IMR-90 (cell line): ENCODE results near the gene SERPINA9. TPM values are rescaled to one million over a fixed set of nuclear protein-coding genes. Genes with fewer than 3 reads are reported as not detected.

Source experiments
- ATAC-seq: fragments of 200-7000 bp; cut with Tn5 transposase; 2 replicates; pipeline ENCODE4 v1.9.1; 2020; ENCODE audit warnings: low read depth, mild to moderate bottlenecking, moderate library complexity
- BruUV-seq: library from RNA; stranded (reverse); fragments of 400-500 nt; replicated peaks from 2 replicates; lab custom pipeline; 2021; lab: Mats Ljungman, UMichigan
- CTCF ChIA-PET: fragments of 300-600 bp; formaldehyde crosslinking; extraction: SDS; loops from one replicate; lab custom pipeline; 2021; ENCODE audit warnings: antibody characterized with exemption; lab: Yijun Ruan, JAX
- POLR2A ChIA-PET: fragments of 300-600 bp; sonication (Branson Sonifier 250); formaldehyde crosslinking; loops from one replicate; lab custom pipeline; 2022; ENCODE audit warnings: antibody characterized with exemption; ENCODE audit not compliant: unreplicated experiment; lab: Charles Lee
- DNase-seq: peaks from one replicate; pipeline ENCODE4 v3.0.0; 2013
- H2AFZ ChIP-seq: replicated peaks from 2 replicates; pipeline ENCODE3; 2013; ENCODE audit warnings: low read length, mild to moderate bottlenecking; ENCODE audit not compliant: poor library complexity
- H2AK5ac ChIP-seq: 2 replicates; pipeline ENCODE4 v1.6.1; 2013; ENCODE audit warnings: low read depth, low read length, inconsistent platforms
- H2AK9ac ChIP-seq: replicated peaks from 2 replicates; pipeline ENCODE3; 2013; ENCODE audit warnings: mild to moderate bottlenecking, low read depth, low read length, moderate library complexity; ENCODE audit not compliant: poor library complexity
- H2BK120ac ChIP-seq: 2 replicates; pipeline ENCODE4 v1.6.1; 2013; ENCODE audit warnings: low read depth, low read length, inconsistent platforms
- H2BK15ac ChIP-seq: 3 replicates; pipeline ENCODE4 v1.6.1; 2013; ENCODE audit warnings: low read depth, low read length, inconsistent platforms
- H2BK20ac ChIP-seq: 2 replicates; pipeline ENCODE4 v1.6.1; 2013; ENCODE audit warnings: low read depth, mild to moderate bottlenecking, inconsistent platforms, low read length, moderate library complexity
- H2BK5ac ChIP-seq: 2 replicates; pipeline ENCODE4 v1.6.1; 2013; ENCODE audit warnings: mild to moderate bottlenecking, low read depth, low read length, inconsistent platforms; ENCODE audit not compliant: poor library complexity, severe bottlenecking
- H3K14ac ChIP-seq: replicated peaks from 2 replicates; pipeline ENCODE4 v1.6.1; 2013; ENCODE audit warnings: low read depth, low read length, inconsistent platforms
- H3K18ac ChIP-seq: 2 replicates; pipeline ENCODE4 v1.6.1; 2013; ENCODE audit warnings: low read depth, low read length, control low read depth
- H3K23ac ChIP-seq: 2 replicates; pipeline ENCODE4 v1.6.1; 2013; ENCODE audit warnings: low read depth, low read length, inconsistent platforms
- H3K27ac ChIP-seq: 2 replicates; pipeline ENCODE4 v1.5.1; 2013; ENCODE audit warnings: mild to moderate bottlenecking, control low read depth, low read length; ENCODE audit not compliant: insufficient read depth
- H3K27me3 ChIP-seq: 2 replicates; pipeline ENCODE4 v1.6.1; 2013; ENCODE audit warnings: low read length; ENCODE audit not compliant: control insufficient read depth, insufficient read depth
- H3K36me3 ChIP-seq: 2 replicates; pipeline ENCODE4 v1.6.1; 2013; ENCODE audit warnings: low read length, mixed read lengths; ENCODE audit not compliant: control insufficient read depth, insufficient read depth
- H3K4ac ChIP-seq: 2 replicates; pipeline ENCODE4 v1.6.1; 2013; ENCODE audit warnings: low read depth, low read length, inconsistent platforms
- H3K4me1 ChIP-seq: 2 replicates; pipeline ENCODE4 v1.6.1; 2013; ENCODE audit warnings: low read length, mixed read lengths; ENCODE audit not compliant: control insufficient read depth, insufficient read depth
- H3K4me2 ChIP-seq: 2 replicates; pipeline ENCODE4 v1.6.1; 2013; ENCODE audit warnings: low read depth, mild to moderate bottlenecking, control low read depth, low read length, moderate library complexity
- H3K4me3 ChIP-seq: 2 replicates; pipeline ENCODE4 v1.5.1; 2013; ENCODE audit warnings: low read depth, mild to moderate bottlenecking, control low read depth, low read length, moderate library complexity; ENCODE audit not compliant: insufficient read depth
- H3K56ac ChIP-seq: 2 replicates; pipeline ENCODE4 v1.6.1; 2013; ENCODE audit warnings: low read length, inconsistent platforms; ENCODE audit not compliant: insufficient read depth; ENCODE audit errors: extremely low read depth
- H3K79me1 ChIP-seq, 2 experiments: 2 replicates each; pipeline ENCODE4 v1.6.1; 2013; ENCODE audit warnings: low read length in 2 of 2, inconsistent platforms in 1 of 2, low read depth in 1 of 2
- H3K9ac ChIP-seq: 2 replicates; pipeline ENCODE4 v1.6.1; 2013; ENCODE audit warnings: low read depth, low read length, control low read depth
- H3K9me1 ChIP-seq: 2 replicates; pipeline ENCODE4 v1.6.1; 2013; ENCODE audit warnings: low read length, inconsistent platforms; ENCODE audit not compliant: insufficient read depth
- H3K9me3 ChIP-seq: 2 replicates; pipeline ENCODE4 v1.6.1; 2013; ENCODE audit warnings: low read length; ENCODE audit not compliant: control insufficient read depth, insufficient read depth
- H4K20me1 ChIP-seq: 2 replicates; pipeline ENCODE4 v1.6.1; 2013; ENCODE audit warnings: low read length, inconsistent platforms; ENCODE audit not compliant: insufficient read depth
- H4K5ac ChIP-seq: 2 replicates; pipeline ENCODE4 v1.6.1; 2013; ENCODE audit warnings: mild to moderate bottlenecking, low read depth, low read length, control low read depth
- H4K8ac ChIP-seq, 2 experiments: 2 replicates each; pipeline ENCODE4 v1.6.1; 2013; ENCODE audit warnings: low read depth in 2 of 2, low read length in 2 of 2, control low read depth in 1 of 2, inconsistent platforms in 1 of 2
- H4K91ac ChIP-seq: 2 replicates; pipeline ENCODE4 v1.6.1; 2013; ENCODE audit warnings: low read depth, low read length, inconsistent platforms; ENCODE audit not compliant: insufficient read depth
- RAD21 ChIP-seq: IDR thresholded peaks from 2 replicates; pipeline ENCODE4 v1.6.1; 2012; ENCODE audit warnings: low read length, improper control_type of control experiment
- SMC3 ChIP-seq: fragments of 150-350 bp; IDR thresholded peaks from 2 replicates; pipeline ENCODE4 v1.6.1; 2016; ENCODE audit warnings: low read depth, mild to moderate bottlenecking, antibody characterized with exemption, low read length, moderate library complexity
- WGBS, 2 experiments: methylation state at CpG; one replicate each; pipeline versions ENCODE4 v1.1.5 to v1.1.7; 2013; ENCODE audit warnings: missing lambda C conversion rate in 2 of 2; ENCODE audit not compliant: insufficient read length in 1 of 2; ENCODE audit errors: extremely low coverage in 2 of 2; 5-methylcytosine and 5-hydroxymethylcytosine counted together
- dilution Hi-C: fragments of 300-500 bp; cut with HindIII; formaldehyde crosslinking; loops from one replicate; pipeline ENCODE4 v1.14.3; 2018; ENCODE audit warnings: low sequenced_read_pairs; ENCODE audit not compliant: unreplicated experiment
- in situ Hi-C: fragments of 300-500 bp; cut with MboI; formaldehyde crosslinking; loops from 3 replicates; pipeline ENCODE4 v1.14.3; 2019; ENCODE audit warnings: low sequenced_read_pairs, inconsistent platforms, mixed read lengths
- intact Hi-C: fragments of 100-400 bp; cut with micrococcal nuclease; formaldehyde crosslinking; loops from 2 replicates; pipeline ENCODE4 v1.10.0; 2022
- polyA plus RNA-seq, 3 experiments: library from polyadenylated mRNA; depleted of rRNA; stranded (reverse); fragments of >200 nt; gene quantifications; 2 replicates each; pipeline ENCODE4 v1.2.3, GENCODE V29; 2012; ENCODE audit warnings: low replicate concordance in 1 of 3
- total RNA-seq: library from RNA; depleted of rRNA; stranded (reverse); fragments of >200 nt; gene quantifications from 2 replicates; pipeline ENCODE4 v1.2.3, GENCODE V29; 2012
- TF ChIP-seq, protein P1 (sequence below): fragments of 150-350 bp; IDR thresholded peaks from 2 replicates; pipeline ENCODE4 v1.6.1; 2017; ENCODE audit warnings: mild to moderate bottlenecking, antibody characterized with exemption, low read length, low read depth

SERPINA9 gene
- total and polyA plus RNA-seq, 2 of the 4 experiments (the other 2 are of a cell fraction) = 0.09 to 0.18 TPM

DNA sequence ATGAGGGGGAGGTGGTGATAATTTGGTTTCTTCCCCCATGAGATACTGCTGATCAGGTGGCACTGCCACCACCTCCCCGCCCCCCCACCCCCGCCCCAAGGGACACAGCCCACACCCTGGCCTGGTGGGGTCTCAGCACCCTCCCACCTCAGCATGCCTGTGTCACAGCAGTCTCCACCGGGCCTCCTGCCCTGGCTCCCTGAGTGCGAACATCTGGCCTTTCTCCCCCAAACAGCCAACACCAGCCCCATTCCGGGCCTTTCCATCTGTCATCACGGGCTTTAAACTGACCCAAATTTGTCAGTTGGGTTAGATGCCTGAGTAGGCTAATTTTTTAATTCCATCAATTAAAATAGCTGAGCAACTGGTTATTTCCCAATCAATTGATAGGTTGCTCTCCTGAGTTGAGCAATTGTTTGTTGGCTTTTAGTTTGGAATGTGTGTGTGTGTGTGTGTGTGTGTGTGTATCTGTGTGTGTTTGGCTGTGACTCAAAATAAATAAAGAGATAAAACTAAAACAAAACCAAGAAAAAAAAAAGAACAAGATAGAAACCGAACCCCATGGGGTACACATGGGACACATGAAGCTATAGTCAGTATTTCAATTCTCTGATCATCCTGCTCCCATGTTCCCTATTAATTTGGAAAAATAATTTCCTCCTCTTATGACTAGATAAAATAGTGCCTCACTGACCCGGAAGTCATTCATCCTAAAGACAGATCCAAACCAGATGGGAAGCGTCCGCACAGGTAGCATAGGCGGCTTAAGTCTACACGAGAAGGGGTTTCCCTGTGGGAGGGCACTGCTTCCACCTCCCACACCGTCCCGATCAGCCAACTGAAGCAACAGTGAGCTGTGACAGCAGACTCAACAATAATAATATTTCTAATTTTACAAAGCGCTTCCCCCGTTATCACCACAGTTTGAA is 25.9 kb upstream of the SERPINA9 start:
- intact Hi-C loops (no loop called here), dilution Hi-C loops (no loop called here), in situ Hi-C loops (no loop called here)
- Histone ChIP-seq H4K91ac (no peak overlapping the region), H2AK9ac (no peak overlapping the region), H3K4ac (no peak overlapping the region), H3K4me1 (no peaks in the 10 kb centered on the region), H3K4me3 (no peak overlapping the region), H2BK5ac (no peak overlapping the region), H3K18ac (no peak overlapping the region), H3K36me3 (no peaks in the 10 kb centered on the region), H2AK5ac (no peak overlapping the region), H3K27ac (no peak overlapping the region), H3K27me3 (no peaks in the 10 kb centered on the region), H3K9me1 (no peaks in the 10 kb centered on the region), H3K56ac (no peak overlapping the region), H2BK15ac (no peak overlapping the region), H2BK20ac (no peak overlapping the region), H4K20me1 (no peaks in the 10 kb centered on the region), H3K9ac (no peak overlapping the region), H3K79me1 (no peaks in the 10 kb centered on the region), H2BK120ac (no peak overlapping the region), H3K23ac (no peak overlapping the region), H4K5ac (no peak overlapping the region), H2AFZ (no peak overlapping the region), H4K8ac (no peak overlapping the region), H3K9me3 (0 out of 2 replicates have a peak, but pooled peaks cover 2% of the 10 kb centered on the region), H3K4me2 (no peak overlapping the region), H3K14ac (no peak overlapping the region)
- CTCF ChIA-PET = interaction anchor here (1.4 kb wide), 1 partner anchor 15 kb away, joined by 5 read pairs; no protein-coding TSS in a partner anchor
- no peak for DNase-seq
- 48% methylated on average over 4 of the region's 16 CpGs; no CpG with 5 or more reads in 1 of the 2 experiments for WGBS, 2 experiments
- BruUV-seq = no TSS peak
- POLR2A ChIA-PET = no interaction called here
- ATAC-seq = no peak
- TF ChIP-seq RAD21 (no peak), SMC3 (no peak)
- TF ChIP-seq, protein P1, sequence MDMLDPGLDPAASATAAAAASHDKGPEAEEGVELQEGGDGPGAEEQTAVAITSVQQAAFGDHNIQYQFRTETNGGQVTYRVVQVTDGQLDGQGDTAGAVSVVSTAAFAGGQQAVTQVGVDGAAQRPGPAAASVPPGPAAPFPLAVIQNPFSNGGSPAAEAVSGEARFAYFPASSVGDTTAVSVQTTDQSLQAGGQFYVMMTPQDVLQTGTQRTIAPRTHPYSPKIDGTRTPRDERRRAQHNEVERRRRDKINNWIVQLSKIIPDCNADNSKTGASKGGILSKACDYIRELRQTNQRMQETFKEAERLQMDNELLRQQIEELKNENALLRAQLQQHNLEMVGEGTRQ = no peak
